Stimulated activated CD4-positive, alpha-beta T cell treated with anti-CD3 and anti-CD28 coated beads, Interleukin-12 subunit alpha, Interleukin-12 subunit beta, amount 100 ng/mL, for 48 hours (primary cell): ENCODE results near the gene HMGN5.

Experiments
- DNase-seq, 3 donors: peaks; one replicate each; pipeline ENCODE4 v3.0.0-alpha.2; 2020; ENCODE audit warnings: low read depth in 2 of 3, low spot score in 1 of 3

The HMGN5 gene, protein sequence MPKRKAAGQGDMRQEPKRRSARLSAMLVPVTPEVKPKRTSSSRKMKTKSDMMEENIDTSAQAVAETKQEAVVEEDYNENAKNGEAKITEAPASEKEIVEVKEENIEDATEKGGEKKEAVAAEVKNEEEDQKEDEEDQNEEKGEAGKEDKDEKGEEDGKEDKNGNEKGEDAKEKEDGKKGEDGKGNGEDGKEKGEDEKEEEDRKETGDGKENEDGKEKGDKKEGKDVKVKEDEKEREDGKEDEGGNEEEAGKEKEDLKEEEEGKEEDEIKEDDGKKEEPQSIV

DNA sequence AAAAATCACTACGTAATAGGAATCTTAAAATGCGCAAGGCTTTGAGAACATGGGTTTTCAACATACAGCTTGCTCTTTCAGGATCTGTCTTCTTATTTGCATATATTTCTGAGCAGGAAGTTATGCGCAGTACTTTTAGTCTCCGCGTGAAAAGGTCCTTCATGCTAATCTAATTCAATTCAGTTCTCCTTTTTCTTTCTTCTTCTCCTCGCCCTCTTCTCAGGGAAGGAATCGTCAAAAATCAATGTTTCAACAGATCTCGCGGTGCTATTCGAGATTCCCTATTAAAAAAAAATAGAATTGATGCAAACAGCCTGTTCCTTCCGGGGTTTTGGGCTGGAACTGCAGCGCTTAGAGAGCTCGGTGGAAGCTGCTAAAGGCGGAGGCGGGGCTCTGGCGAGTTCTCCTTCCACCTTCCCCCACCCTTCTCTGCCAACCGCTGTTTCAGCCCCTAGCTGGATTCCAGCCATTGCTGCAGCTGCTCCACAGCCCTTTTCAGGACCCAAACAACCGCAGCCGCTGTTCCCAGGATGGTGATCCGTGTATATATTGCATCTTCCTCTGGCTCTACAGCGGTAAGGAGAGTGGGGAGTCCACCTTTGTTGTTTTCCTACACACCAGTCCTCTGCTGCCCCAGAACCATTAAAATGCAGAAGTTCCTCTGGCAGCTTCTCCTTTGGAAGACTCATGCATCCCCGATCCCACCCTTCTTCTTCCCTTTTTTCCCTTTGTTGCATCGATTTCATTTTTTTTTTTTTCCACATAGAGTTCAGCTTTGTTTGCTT, at the start of gene HMGN5, which contains the start of gene SH3BGRL:
Gene HMGN5, minus strand, starts transcription at position 243 of the 785 bp plus-strand sequence. CDS start 80,364 bp downstream, outside the sequence.
Gene SH3BGRL, plus strand, starts transcription at position 432 of the 785 bp plus-strand sequence. Its CDS starts 99 bp downstream, at position 531.
- peak; percentile 41 to 52 (median 48) for DNase-seq

DNA sequence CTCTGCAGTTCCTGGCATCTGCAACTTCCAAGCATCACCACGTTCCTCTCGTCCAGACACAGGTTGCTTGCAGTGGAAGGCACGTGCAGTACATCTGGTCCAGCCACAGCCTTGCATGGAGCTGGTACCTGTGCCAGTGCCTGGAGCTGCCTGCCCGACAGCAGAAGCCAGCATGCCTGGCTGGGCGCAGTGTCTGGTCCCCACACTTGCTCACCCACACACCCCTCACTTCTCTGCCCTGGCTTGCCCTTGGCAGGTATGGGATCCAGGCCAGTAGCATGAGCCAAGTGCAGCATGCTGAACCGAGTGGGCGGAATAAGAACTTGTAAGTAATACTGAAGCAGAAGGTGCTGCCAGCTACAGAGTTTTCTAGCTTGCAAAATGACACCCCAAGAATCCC, 40.0 kb upstream of the HMGN5 start:
- no peak for DNase-seq

DNA sequence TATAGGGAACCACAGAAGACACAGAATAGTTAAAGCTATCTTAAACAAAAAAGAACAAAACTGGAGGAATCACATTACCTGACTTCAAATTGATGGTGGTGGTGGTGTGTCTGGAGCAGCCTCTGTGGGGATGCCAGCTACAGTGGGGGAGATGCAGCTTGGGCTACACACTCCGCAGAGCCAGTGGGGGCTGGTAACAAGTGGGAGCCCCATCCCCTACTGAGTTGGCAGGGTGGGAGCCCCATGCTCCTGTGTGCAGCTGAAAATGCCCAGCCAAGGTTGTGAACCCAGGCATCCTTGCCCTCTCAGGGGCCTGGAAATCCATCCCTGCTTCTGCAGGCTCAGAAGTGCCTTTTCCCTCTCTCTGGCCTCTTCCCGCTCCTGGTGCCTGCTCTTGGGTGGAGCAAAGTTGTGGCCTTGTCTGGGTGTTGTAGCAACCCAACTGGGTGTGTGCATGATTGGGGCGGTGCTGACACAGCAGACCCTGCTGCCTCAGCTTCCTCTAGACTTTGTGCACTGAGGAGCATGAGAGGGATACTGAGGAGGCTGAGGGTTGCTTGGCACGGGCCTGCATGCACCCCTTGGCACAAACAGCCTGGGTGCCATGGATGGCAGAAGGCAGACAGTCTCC, 39.1 kb upstream of the HMGN5 start:
- no peak for DNase-seq

DNA sequence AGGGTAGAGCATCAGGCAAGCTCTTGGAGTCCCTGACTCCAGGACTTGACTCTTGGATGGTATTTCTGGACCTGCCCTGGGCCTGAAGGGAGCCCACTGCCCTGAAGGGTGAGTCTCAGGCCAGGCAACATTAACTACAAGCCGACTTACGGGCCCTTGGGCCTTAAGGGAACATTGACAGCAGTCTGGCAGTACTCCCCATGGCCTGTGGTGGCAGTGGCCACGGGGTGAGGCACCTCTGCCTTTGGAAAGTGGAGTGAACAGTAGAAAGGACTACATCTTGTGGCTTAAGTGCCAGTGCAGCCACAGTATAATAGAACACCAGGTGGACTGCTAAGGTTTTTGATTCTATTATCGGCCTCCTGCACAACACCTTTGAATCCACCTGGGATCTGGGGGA, 36.5 kb upstream of the HMGN5 start:
- no peak for DNase-seq

GRCh38 chrX:81237516-81237915, 35.8 kb upstream of the HMGN5 start:
- DNase-seq: no peak

DNA sequence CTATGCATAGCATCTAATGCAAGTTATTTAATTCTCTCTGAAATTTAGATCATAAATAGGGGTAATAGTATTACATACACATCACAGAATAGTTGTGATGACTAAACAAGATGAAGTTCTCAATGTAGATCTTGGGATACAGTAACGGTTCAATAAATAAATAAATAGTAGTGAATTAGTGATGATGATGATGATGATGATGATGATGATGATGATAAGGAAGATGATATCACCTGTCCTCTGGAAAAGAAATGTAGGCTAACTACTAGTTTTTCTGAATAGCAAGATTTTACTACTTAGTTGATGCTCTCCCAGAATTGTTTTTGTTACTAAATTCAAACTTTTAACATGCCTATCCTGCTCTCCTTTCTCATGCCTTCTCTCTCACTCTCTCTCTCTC, 30.5 kb upstream of the HMGN5 start:
- no peak for DNase-seq

GRCh38 chrX:81231476-81231875, 29.8 kb upstream of the HMGN5 start:
- DNase-seq: no peak

DNA sequence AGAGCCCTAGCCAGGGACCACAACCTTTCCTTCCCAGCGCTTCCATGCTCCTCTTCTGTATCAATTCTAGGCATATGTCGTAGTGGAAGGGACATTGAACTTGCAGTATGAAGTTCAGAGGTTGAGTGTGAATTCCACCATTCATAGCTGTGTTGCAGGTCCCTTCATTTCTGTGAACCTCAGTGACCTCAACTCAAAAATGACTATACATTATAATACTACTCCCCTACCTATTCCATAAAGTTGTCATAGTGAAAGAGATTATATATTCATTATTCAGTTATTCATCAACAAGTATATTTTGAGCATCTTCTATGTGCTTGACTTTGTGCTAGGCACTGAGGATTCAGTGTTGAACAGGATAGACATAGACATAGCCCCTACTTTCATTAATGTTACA, 28.2 kb upstream of the HMGN5 start:
- no peak for DNase-seq

DNA sequence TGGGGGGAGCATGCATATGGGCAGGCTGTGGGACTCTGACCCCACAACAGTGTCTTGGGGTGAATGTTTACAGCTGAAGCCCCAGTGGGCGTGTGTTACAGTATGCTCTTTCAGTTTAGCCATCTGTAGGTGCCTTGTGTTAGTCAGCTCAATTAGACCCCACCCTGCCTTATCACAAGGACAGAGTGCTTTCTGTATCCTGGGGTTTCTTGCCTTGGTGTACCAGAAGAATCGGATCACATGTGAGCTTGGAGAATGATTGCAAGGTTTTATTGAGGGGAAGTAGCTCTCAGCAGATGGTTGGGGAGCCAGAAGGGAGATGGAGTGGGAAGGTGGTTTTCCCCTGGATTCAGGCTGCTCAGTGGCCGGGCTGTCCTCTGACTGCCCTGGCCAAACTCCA, 27.5 kb upstream of the HMGN5 start:
- no peak for DNase-seq

DNA sequence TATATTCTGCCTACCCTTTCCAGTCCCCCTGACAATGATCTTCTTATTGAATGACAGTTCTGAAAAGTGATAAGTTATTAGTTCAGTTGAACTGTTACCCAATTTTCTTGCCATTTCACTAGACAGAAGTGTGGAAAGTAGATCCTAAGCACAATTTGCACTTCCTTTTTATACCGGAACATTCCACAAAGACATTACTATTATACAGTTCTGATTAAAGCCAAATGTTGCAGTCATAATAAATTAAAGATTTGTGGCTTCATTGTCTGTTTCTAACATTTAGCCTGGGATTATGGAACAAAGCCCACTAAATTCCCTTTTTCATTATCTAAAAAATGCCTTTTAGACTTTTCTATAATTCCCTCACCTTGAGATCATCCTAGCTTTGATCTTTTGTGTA, 14.0 kb upstream of the HMGN5 start:
- DNase-seq: no peak

DNA sequence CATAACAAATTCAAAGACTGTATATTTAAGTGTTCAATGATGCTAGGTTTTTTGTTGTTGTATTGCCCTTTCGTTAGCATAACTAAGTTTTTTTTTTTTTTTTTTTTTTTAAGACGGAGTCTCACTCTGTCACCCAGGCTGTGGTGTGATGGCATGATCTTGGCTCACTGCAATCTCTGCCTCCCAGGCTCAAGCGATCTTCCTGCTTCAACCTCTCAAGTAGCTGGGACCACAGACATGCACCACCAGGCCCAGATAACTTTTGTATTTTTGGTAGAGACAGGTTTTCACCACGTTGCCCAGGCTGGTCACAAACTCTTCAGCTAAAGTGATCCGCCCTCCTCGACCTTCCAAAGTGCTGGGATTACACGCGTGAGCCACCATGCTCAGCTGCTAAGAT, 7.2 kb upstream of the HMGN5 start:
- DNase-seq: no peak

DNA sequence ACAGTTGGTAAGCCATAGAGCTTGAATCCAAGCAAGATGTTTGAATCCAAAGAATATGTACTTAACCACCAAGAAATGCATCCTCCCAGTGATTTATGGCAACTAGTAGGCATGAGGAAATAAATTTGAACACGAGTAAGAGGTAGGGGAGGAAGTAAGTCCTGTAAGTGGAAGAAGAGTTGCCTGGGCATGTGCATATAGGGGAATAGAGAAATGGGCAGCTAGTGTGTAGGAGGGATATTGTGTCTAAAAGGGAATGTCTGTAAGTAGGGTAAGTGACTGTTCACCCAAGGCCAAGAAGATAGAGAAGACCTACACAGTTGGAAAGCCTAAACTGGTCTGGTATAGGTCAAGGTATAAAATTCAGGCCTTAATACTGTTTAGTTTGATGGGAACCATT, 4.8 kb upstream of the HMGN5 start:
- no peak for DNase-seq

- no peak for DNase-seq
Observed at GRCh38 chrX:81205551-81205950, 3.8 kb upstream of the HMGN5 start.

DNA sequence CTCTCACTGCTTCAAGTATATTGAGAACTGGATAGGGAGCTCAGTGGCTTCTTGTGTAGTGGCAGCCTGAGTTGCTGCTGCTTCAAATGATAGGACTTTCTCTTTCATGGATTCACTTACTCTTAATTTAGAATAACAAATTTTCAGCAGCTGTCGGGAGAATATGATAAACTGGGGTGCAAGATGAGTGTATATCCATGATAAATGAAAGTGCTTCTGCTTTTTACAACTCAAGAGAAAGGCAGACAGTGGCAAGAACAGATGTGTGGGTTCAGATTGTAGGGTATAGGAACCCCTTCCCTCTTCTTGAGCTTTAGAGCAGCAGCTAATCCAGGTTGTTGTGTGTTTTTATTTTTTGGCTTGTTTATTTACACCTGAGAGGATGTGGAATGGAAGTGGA, 1.2 kb upstream of the HMGN5 start:
- DNase-seq: no peak

GRCh38 chrX:81202456-81202819, 725 bp upstream of the HMGN5 start:
- no peak for DNase-seq

DNA sequence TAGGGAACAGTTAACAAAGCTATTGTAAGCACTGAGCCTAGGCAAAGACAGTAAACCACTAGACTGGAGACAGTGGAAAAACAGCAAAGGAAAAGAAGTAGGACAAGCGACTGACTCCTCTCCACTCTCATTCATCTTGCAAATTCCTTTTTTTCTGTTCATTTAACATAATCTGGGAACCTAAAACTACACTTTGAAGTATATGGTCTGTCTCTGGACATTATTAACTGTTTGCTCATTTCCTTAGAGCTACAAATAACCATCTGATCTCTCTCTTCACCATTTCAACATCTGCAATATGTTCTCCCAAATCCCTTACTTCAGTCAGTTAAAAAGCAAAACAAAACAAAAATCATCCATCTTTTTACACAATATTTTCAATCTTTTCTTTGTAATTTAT, 642 bp downstream of the HMGN5 start:
- DNase-seq: no peak

- peak; percentile 23 to 66 (median 24) for DNase-seq
Observed at GRCh38 chrX:81195712-81196111, 6.0 kb downstream of the HMGN5 start.

- DNase-seq: no peak
Observed at GRCh38 chrX:81195259-81195658, 6.5 kb downstream of the HMGN5 start.

DNA sequence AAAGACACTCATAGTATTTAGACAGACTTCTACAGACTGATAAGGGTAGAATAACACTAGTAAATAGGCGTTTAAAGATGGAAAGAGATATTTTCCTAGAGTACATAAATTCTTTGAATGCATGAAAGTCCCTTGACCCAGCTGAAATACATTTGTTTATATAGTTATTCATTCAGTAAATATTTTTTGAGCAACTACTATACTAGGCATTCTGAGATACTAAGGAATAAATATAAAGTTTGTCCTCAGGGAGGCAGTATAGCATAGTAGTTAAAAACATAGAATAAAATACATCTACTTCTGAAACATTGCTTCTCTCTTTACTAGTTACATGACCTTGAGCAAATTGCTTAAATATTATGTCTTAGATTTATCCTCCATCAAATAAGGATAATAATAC, 27.4 kb downstream of the HMGN5 start:
- DNase-seq: no peak

GRCh38 chrX:81168391-81168790, 33.3 kb downstream of the HMGN5 start:
- no peak for DNase-seq

GRCh38 chrX:81121513-81122363, 80.0 kb downstream of the HMGN5 start:
- DNase-seq: peak; percentile 73 to 84 (median 81)
